LNCaP clone FGC (cell line): ENCODE data around the gene DIPK1A.

ENCODE experiments used
- DNase-seq: peaks from one replicate; pipeline ENCODE4 v3.0.0-alpha.2; 2011; ENCODE audit warnings: low read depth
- H3K4me3 ChIP-seq: 2 replicates; pipeline ENCODE4 v1.5.1; 2011; ENCODE audit warnings: mild to moderate bottlenecking, low read depth, low read length, control low read depth
- TF ChIP-seq, protein P1 (sequence below): IDR thresholded peaks from 2 replicates; pipeline ENCODE4 v1.5.1; 2012; ENCODE audit warnings: mild to moderate bottlenecking; ENCODE audit not compliant: control insufficient read depth, insufficient read depth; ENCODE audit errors: extremely low read depth

DIPK1A gene

DNA sequence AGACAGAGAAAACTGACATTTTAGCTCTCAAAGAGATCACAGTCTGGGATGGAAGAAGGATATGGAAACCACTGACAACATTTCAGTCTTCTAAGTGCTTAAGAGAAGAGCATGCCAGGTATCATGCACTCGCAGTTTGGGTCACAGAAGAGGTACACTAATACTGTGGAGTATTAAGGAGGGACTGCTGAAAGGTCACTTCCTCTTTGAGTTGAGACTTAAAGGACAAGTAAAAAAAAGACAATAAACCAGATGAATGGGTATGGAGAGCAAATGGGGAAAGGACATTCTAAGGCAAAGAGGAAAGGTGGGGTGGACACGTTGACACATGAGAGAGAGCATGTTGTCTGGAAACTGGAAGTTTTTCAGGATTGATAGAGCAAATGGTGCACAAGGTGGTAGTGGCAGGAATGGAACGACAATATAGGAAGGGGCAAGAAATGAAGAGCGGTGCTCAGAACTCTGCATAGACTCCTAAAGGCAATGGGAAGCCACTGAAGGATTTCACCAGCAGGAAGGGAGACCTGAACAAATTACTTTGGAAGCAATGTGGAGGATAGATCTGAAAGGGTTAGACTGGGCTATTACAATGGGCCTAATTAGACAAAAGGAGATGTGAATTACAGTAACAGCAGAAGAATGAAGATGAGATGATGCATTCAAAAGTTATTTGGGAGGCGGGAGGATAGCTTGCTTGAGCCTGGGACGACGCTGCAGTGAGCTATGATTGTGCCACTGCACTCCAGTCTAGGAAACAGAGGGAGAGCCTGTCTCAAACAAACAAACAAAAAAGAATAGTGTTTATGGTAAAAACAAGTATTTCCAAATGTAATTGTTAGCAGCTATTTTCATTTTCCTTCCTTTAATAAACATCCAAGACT is 11.1 kb downstream of the DIPK1A start:
- H3K4me3 ChIP-seq = no peak overlapping the region
- TF ChIP-seq, protein P1, sequence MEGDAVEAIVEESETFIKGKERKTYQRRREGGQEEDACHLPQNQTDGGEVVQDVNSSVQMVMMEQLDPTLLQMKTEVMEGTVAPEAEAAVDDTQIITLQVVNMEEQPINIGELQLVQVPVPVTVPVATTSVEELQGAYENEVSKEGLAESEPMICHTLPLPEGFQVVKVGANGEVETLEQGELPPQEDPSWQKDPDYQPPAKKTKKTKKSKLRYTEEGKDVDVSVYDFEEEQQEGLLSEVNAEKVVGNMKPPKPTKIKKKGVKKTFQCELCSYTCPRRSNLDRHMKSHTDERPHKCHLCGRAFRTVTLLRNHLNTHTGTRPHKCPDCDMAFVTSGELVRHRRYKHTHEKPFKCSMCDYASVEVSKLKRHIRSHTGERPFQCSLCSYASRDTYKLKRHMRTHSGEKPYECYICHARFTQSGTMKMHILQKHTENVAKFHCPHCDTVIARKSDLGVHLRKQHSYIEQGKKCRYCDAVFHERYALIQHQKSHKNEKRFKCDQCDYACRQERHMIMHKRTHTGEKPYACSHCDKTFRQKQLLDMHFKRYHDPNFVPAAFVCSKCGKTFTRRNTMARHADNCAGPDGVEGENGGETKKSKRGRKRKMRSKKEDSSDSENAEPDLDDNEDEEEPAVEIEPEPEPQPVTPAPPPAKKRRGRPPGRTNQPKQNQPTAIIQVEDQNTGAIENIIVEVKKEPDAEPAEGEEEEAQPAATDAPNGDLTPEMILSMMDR = no peak
- no peak for DNase-seq

DNA sequence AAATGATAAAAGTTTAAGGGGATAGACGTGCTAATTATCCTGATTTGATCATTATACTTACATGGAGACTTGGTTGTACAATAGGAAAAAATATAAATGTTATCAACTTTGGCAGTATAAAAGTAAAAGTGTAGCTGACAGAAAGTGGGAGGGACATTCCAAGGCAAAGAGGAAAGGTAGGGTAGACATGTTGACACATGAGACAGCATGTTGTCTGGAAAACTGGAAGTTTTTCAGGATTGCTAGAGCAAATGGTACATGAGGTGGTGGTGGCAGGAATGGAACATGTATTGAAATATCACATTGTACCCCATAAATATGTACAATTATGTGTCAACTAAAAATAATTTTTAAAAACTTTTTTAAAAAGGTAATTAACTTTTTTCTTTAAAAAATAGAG is 13.2 kb downstream of the DIPK1A start:
- TF ChIP-seq, protein P1 = no peak
- no peak overlapping the region for H3K4me3 ChIP-seq
- DNase-seq = no peak

DNA sequence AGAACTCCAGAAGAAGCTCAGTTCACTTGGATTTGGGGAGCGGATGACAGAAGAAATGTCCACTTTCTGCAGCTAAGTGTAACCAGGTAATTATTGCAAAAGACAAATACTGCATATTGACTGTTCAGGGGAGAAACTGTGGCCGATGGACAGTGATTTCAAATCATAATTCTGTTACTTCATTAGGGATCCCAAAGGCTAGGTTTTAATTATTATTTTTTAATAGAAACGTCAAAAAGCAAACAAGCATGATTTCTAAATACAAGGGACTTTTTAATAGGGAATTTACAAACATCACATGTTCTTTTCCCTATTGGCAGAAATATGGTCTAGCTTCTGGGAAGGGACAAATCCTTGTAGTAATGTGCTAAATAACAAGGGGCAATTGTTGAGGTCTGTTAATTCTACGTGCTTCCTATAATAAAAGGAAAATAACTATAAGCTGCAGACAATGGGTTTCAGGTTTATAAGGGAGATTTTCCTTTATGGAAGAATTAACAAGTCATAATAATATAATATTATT is 15.5 kb downstream of the DIPK1A start:
- no peak overlapping the region for H3K4me3 ChIP-seq

DNA sequence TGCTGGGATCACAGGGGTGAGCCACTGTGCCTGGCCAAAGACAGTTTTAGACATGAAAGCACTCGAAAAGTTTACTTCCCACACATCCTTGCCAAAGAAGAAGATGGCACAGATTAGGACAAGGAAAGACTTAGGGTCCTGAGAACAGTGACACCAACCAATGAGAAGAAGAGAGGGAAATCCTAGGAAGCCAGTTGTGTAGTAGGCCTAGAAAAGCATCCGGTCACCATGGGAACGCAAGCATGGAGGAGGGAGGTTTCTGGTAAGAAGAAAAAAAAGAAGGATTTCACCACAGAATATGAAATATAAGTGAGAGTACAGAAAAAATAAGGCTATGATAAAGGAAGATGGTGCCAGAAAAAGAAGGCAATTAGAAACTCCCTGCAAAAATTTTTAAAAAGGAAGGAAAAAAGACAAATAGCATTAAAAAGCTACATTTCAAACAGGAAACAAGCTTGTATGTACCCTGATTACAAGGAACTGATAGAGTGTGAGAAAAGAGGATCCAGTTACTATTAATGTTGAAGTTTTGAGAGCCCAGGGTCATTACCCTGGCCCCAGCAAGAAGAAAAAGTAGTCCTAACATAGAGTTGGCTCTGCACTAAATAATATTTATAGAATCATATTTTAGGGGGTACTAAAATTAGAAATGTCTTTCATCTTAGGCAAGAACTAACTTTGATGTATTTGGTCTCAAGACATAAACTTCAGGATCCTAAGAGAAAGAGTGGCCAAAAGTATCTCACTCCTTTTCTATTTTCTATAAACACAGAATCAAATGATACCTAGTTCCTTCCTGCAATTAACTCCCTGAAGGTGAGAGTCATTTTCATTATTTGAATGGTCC is 16.1 kb downstream of the DIPK1A start:
- TF ChIP-seq, protein P1 = no peak
- H3K4me3 ChIP-seq = no peak overlapping the region
- DNase-seq = no peak

More for the DNA sequence above, 15.5 kb downstream of the DIPK1A start:
- no peak for DNase-seq
- TF ChIP-seq, protein P1 = no peak

DNA sequence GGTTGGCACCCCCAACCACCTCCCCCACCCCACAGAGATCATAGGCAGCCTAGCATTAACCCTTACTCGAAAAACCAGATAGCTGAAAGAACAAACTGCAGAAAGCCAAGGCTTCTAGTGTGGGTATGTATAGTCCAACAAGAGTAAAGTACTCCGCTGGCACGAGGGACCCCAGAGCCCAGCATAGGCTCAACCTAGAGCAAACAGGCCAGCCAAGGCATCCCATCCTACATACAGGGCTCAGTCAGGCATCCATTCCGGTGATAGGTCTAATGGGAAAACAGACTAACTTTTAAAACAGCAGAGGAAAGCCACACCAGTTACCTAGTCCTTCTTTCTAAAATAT is 17.8 kb downstream of the DIPK1A start:
- TF ChIP-seq, protein P1 = no peak
- no peak overlapping the region for H3K4me3 ChIP-seq

DNA sequence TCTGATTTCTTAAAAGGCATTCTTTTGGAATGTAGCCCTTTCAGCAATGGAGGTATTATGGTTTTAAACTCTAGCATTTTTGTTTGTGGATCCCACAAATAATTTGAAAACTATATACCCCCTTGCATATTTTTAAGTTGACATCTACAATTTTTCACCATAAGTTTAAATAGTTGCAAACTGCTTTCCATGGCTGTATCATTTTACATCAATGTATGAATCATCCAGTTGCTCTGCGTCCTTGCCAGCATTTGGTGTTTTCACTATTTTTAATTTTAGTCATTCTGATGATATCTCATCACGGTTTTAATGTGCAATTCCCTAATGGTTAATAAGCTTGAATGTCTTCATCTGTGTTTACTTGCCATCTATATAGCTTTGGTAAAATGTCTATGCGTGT is 20.7 kb downstream of the DIPK1A start:
- TF ChIP-seq, protein P1 = no peak
- no peak for DNase-seq
- no peak overlapping the region for H3K4me3 ChIP-seq

More for the DNA sequence above, 17.8 kb downstream of the DIPK1A start:
- no peak for DNase-seq
